GM23338 (cell line): ENCODE results near the gene MLH1.

Source experiments
- CREB1 ChIP-seq: fragments of 250-450 bp; sonication (Bioruptor Pico); IDR thresholded peaks from 2 replicates; pipeline ENCODE4 v1.5.0; 2020; ENCODE audit warnings: low read depth, mild to moderate bottlenecking, moderate library complexity
- CTCF ChIP-seq, 2 experiments: fragments of 200-600 bp in 1 of 2; sonication (generic) in 1 of 2; conservative IDR thresholded peaks; 2 replicates each; pipeline versions ENCODE4 v1.5.1 to v1.6.1; 2016 to 2017; ENCODE audit warnings: antibody characterized with exemption in 2 of 2, low read depth in 2 of 2, mild to moderate bottlenecking in 2 of 2, moderate library complexity in 1 of 2
- EZH2 ChIP-seq: fragments of 200-600 bp; sonication (generic); IDR thresholded peaks from one replicate; pipeline ENCODE4 v1.8.0; 2017; ENCODE audit warnings: antibody characterized with exemption, mild to moderate bottlenecking, low read depth; ENCODE audit not compliant: unreplicated experiment
- EZH2phosphoT487 ChIP-seq: fragments of 200-600 bp; sonication (generic); IDR thresholded peaks from one replicate; pipeline ENCODE4 v1.8.1; 2018; ENCODE audit warnings: antibody characterized with exemption; ENCODE audit not compliant: unreplicated experiment
- NANOG ChIP-seq: IDR thresholded peaks from 2 replicates; pipeline ENCODE4 v1.6.1; 2016; ENCODE audit warnings: antibody characterized with exemption, borderline replicate concordance
- POLR2AphosphoS5 ChIP-seq: IDR thresholded peaks from 2 replicates; pipeline ENCODE4 v1.6.1; 2016; ENCODE audit warnings: antibody characterized with exemption, low read depth
- STAT1 ChIP-seq: IDR thresholded peaks from one replicate; pipeline ENCODE4 v1.6.1; 2016; ENCODE audit warnings: antibody characterized with exemption; ENCODE audit not compliant: unreplicated experiment
- TF ChIP-seq, protein P1 (sequence below): IDR thresholded peaks from one replicate; pipeline ENCODE4 v1.6.1; 2018; ENCODE audit warnings: antibody characterized with exemption; ENCODE audit not compliant: unreplicated experiment

GRCh38 chr3:36964817-36965216 lies 28.5 kb upstream of the MLH1 start:
- TF ChIP-seq CTCF (conservative IDR thresholded peaks at IDR 0.05; ENCODE audit: low read depth in 2 of 2), result no peak
- no peak for TF ChIP-seq POLR2AphosphoS5
- TF ChIP-seq EZH2, result no peak
- TF ChIP-seq, protein P1, sequence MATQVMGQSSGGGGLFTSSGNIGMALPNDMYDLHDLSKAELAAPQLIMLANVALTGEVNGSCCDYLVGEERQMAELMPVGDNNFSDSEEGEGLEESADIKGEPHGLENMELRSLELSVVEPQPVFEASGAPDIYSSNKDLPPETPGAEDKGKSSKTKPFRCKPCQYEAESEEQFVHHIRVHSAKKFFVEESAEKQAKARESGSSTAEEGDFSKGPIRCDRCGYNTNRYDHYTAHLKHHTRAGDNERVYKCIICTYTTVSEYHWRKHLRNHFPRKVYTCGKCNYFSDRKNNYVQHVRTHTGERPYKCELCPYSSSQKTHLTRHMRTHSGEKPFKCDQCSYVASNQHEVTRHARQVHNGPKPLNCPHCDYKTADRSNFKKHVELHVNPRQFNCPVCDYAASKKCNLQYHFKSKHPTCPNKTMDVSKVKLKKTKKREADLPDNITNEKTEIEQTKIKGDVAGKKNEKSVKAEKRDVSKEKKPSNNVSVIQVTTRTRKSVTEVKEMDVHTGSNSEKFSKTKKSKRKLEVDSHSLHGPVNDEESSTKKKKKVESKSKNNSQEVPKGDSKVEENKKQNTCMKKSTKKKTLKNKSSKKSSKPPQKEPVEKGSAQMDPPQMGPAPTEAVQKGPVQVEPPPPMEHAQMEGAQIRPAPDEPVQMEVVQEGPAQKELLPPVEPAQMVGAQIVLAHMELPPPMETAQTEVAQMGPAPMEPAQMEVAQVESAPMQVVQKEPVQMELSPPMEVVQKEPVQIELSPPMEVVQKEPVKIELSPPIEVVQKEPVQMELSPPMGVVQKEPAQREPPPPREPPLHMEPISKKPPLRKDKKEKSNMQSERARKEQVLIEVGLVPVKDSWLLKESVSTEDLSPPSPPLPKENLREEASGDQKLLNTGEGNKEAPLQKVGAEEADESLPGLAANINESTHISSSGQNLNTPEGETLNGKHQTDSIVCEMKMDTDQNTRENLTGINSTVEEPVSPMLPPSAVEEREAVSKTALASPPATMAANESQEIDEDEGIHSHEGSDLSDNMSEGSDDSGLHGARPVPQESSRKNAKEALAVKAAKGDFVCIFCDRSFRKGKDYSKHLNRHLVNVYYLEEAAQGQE, result no peak
- no peak for TF ChIP-seq EZH2phosphoT487
- no peak for TF ChIP-seq CREB1 (CRISPR knock-in tag)
- no peak for TF ChIP-seq NANOG
- TF ChIP-seq STAT1, result no peak
